Natural killer cell (primary cell): ENCODE data around the gene ITGB1BP1. TPM values are rescaled to one million over a fixed set of nuclear protein-coding genes. Genes with fewer than 3 reads are reported as not detected.

Experiments used
- ATAC-seq, 3 donors: fragments of 150-1000 bp in 2 of 3; fragments of 200-7000 bp in 1 of 3; cut with Tn5 transposase; 1 replicate in 1 of 3; 2 replicates in 2 of 3; pipeline ENCODE4 v1.10.0; 2021; ENCODE audit warnings: mild to moderate bottlenecking in 2 of 3, moderate library complexity in 2 of 3
- DNase-seq, 2 donors: peaks; one replicate each; pipeline versions ENCODE4 v3.0.0 to v3.0.0-alpha.2; 2013 to 2021; ENCODE audit warnings: mixed read lengths in 1 of 2
- H3K27ac ChIP-seq: one replicate; pipeline ENCODE4 v1.5.1; 2013; ENCODE audit warnings: mild to moderate bottlenecking, low read length
- H3K27me3 ChIP-seq: one replicate; pipeline ENCODE4 v1.6.1; 2013; ENCODE audit warnings: low read length; ENCODE audit not compliant: control insufficient read depth, insufficient read depth
- H3K36me3 ChIP-seq: one replicate; pipeline ENCODE4 v1.6.1; 2013; ENCODE audit warnings: low read length; ENCODE audit not compliant: control insufficient read depth, insufficient read depth
- H3K4me1 ChIP-seq: one replicate; pipeline ENCODE4 v1.6.1; 2013; ENCODE audit warnings: low read length; ENCODE audit not compliant: control insufficient read depth, insufficient read depth
- H3K4me3 ChIP-seq: one replicate; pipeline ENCODE4 v1.5.1; 2013; ENCODE audit warnings: low read length
- H3K9me3 ChIP-seq: one replicate; pipeline ENCODE4 v1.6.1; 2013; ENCODE audit warnings: low read length; ENCODE audit not compliant: control insufficient read depth, insufficient read depth
- H3K27ac Mint-ChIP-seq, 2 donors: one replicate each; pipeline ENCODE4 v1.8.0; 2022; ENCODE audit warnings: mild to moderate bottlenecking in 2 of 2, mixed read lengths in 2 of 2, moderate library complexity in 1 of 2
- H3K27me3 Mint-ChIP-seq, 2 donors: one replicate each; pipeline ENCODE4 v1.8.0; 2022; ENCODE audit warnings: low read depth in 2 of 2, mixed read lengths in 2 of 2
- H3K36me3 Mint-ChIP-seq: one replicate; pipeline ENCODE4 v1.8.0; 2022; ENCODE audit warnings: mixed read lengths
- H3K4me1 Mint-ChIP-seq, 2 donors: one replicate each; pipeline ENCODE4 v1.8.0; 2022; ENCODE audit warnings: mixed read lengths in 2 of 2
- H3K4me3 Mint-ChIP-seq: one replicate; pipeline ENCODE4 v1.8.0; 2022; ENCODE audit warnings: mild to moderate bottlenecking, moderate library complexity, mixed read lengths
- H3K9me3 Mint-ChIP-seq, 2 donors: one replicate each; pipeline ENCODE4 v1.8.0; 2022; ENCODE audit warnings: mixed read lengths in 2 of 2
- CTCF ChIP-seq: fragments of 200-600 bp; IDR thresholded peaks from one replicate; pipeline ENCODE4 v1.8.0; 2022; ENCODE audit warnings: antibody characterized with exemption
- WGBS: methylation state at CpG from one replicate; pipeline ENCODE4 v1.1.7; 2013; ENCODE audit warnings: missing lambda C conversion rate; ENCODE audit not compliant: insufficient coverage; 5-methylcytosine and 5-hydroxymethylcytosine counted together
- intact Hi-C: fragments of 100-400 bp; cut with micrococcal nuclease; formaldehyde crosslinking; loops from one replicate; pipeline ENCODE4 v1.14.2; 2022
- total RNA-seq, 4 donors: library from RNA; stranded (reverse); fragments of 120-200 nt in 1 of 4; gene quantifications; one replicate each; pipeline versions ENCODE4 v1.2.3 to v1.2.4, GENCODE V29; 2013 to 2022

The ITGB1BP1 gene
- total RNA-seq, 3 donors from 2014 or later (not counting 1 experiment from before 2014, with no cell fraction given): 66.9 to 114 (median 91.7) TPM

GRCh38 chr2:9388199-9388681 is 35.1 kb downstream of the ITGB1BP1 start:
- TF ChIP-seq CTCF: no peak
- Mint-ChIP-seq H3K27me3 (no peaks in the 10 kb centered on the region), H3K9me3 (no peaks in the 10 kb centered on the region), H3K27ac (no peak overlapping the region), H3K4me1 (no peaks in the 10 kb centered on the region), H3K36me3 (no peaks in the 10 kb centered on the region), H3K4me3 (no peak overlapping the region)
- DNase-seq (no peak), ATAC-seq (no peak)
- H3K4me3 ChIP-seq: no peak overlapping the region
- H3K9me3 ChIP-seq: no peaks in the 10 kb centered on the region
- H3K4me1 ChIP-seq: no peaks in the 10 kb centered on the region
- 98% methylated on average over 11 of the region's 11 CpGs for WGBS
- no peaks in the 10 kb centered on the region for H3K27me3 ChIP-seq
- H3K27ac ChIP-seq: no peak overlapping the region
- intact Hi-C loops: no loop called here
- H3K36me3 ChIP-seq: no peaks in the 10 kb centered on the region

DNA sequence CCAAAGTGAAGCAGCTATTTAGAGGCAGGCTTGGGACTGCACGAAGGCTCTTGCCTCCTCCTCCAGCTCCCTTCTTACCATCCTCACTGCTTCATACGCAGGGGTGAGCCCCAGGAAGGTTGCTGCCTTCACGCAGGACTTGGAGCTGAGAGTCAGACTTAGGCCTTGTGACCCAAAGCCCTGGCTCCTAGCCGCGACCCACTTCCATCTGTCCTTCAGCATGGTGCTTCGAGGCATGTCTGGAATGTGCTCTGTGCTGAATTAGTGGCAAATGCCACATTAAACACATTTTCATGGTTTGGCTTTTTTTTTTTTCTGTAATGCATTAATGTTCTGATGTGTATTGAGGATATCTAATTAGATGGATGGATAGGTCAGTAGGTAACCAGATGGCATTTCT is 37.5 kb downstream of the ITGB1BP1 start:
- H3K9me3 ChIP-seq: no peaks in the 10 kb centered on the region
- ATAC-seq (no peak), DNase-seq (no peak)
- Mint-ChIP-seq H3K4me1 (no peaks in the 10 kb centered on the region), H3K27ac (no peak overlapping the region), H3K27me3 (no peaks in the 10 kb centered on the region), H3K4me3 (no peak overlapping the region), H3K9me3 (no peaks in the 10 kb centered on the region), H3K36me3 (no peaks in the 10 kb centered on the region)
- no peak overlapping the region for H3K27ac ChIP-seq
- no peak overlapping the region for H3K4me3 ChIP-seq
- no peaks in the 10 kb centered on the region for H3K4me1 ChIP-seq
- intact Hi-C loops: no loop called here
- no peaks in the 10 kb centered on the region for H3K36me3 ChIP-seq
- 92% methylated on average over 6 of the region's 6 CpGs for WGBS
- no peak for TF ChIP-seq CTCF
- no peaks in the 10 kb centered on the region for H3K27me3 ChIP-seq

GRCh38 chr2:9384521-9384920 is 38.8 kb downstream of the ITGB1BP1 start:
- H3K9me3 Mint-ChIP-seq: no peaks in the 10 kb centered on the region

More at GRCh38 chr2:9384521-9384920, 38.8 kb downstream of the ITGB1BP1 start:
- no peak for ATAC-seq
- Histone ChIP-seq H3K4me3 (no peak overlapping the region), H3K9me3 (no peaks in the 10 kb centered on the region), H3K36me3 (no peaks in the 10 kb centered on the region), H3K27me3 (no peaks in the 10 kb centered on the region), H3K27ac (no peak overlapping the region), H3K4me1 (no peaks in the 10 kb centered on the region)
- 78% methylated on average over 3 of the region's 4 CpGs for WGBS
- intact Hi-C loops: no loop called here
- H3K4me1 Mint-ChIP-seq: no peaks in the 10 kb centered on the region
- no peaks in the 10 kb centered on the region for H3K27me3 Mint-ChIP-seq
- TF ChIP-seq CTCF: no peak
- no peak overlapping the region for H3K27ac Mint-ChIP-seq
- no peaks in the 10 kb centered on the region for H3K36me3 Mint-ChIP-seq
- H3K4me3 Mint-ChIP-seq: no peak overlapping the region
- DNase-seq: no peak
